NCI-H2171 (cell line): Measurements from ENCODE around the gene AFMID.
"Not testable (repeated sequence)": the region's sequence is repeated elsewhere in the genome, so short reads cannot be mapped to it uniquely, and the experiment has no call there.

ENCODE experiments used
- DNase-seq: peaks from one replicate; lab custom pipeline; 2025; lab: John Stamatoyannopoulos, UW

The AFMID gene

DNA sequence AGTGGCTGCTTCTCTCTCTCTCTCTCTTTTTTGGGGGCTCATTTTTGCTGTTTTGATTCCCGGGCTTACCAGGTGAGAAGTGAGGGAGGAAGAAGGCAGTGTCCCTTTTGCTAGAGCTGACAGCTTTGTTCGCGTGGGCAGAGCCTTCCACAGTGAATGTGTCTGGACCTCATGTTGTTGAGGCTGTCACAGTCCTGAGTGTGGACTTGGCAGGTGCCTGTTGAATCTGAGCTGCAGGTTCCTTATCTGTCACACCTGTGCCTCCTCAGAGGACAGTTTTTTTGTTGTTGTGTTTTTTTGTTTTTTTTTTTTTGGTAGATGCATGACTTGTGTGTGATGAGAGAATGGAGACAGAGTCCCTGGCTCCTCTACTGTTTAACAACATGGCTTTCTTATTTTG, 36.6 kb downstream of the AFMID start:
- no peak for DNase-seq

GRCh38 chr17:78224231-78225087, 37.3 kb downstream of the AFMID start:
- peak; percentile 47 for DNase-seq

DNA sequence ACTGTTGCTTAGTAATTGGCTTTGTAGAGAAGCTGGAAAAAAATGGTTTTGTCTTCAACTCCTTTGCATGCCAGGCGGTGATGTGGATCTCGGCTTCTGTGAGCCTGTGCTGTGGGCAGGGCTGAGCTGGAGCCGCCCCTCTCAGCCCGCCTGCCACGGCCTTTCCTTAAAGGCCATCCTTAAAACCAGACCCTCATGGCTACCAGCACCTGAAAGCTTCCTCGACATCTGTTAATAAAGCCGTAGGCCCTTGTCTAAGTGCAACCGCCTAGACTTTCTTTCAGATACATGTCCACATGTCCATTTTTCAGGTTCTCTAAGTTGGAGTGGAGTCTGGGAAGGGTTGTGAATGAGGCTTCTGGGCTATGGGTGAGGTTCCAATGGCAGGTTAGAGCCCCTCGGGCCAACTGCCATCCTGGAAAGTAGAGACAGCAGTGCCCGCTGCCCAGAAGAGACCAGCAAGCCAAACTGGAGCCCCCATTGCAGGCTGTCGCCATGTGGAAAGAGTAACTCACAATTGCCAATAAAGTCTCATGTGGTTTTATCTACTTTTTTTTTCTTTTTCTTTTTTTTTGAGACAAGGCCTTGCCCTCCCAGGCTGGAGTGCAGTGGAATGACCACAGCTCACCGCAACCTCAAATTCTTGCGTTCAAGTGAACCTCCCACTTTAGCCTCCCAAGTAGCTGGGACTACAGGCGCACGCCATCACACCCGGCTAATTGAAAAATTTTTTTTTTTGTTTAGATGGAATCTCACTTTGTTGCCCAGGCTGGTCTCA, 38.1 kb downstream of the AFMID start:
- no peak for DNase-seq

DNA sequence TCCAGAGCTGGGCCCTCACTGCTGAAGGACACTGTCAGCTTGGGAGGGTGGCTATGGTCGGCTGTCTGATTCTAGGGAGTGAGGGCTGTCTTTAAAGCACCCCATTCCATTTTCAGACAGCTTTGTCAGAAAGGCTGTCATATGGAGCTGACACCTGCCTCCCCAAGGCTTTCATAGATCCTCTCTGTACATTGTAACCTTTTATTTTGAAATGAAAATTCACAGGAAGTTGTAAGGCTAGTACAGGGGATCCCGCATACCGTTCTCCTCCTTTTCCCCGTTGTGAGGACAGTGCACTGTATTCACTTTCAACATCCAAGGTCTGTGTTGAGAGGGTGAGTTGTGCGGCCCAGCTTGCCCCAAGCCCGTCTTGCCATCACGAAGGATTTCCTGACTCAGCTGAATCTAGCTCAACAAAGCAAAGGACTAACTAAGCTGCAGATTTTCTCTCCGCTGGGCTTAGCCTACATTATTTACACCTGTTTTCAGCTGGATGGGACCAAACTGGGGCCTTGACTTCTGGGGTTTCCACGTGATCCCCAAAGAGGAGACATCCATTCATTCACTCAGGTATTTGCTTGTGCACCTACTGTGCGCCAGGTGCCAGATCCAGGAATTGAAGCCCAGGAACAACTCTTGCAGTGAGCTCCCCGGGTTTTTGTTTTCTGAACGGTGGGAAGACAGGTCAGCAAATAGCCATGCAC, 39.0 kb downstream of the AFMID start:
- no peak for DNase-seq

- DNase-seq, result no peak
Measured at GRCh38 chr17:78226759-78227454, 39.7 kb downstream of the AFMID start.

GRCh38 chr17:78227455-78227916, 40.3 kb downstream of the AFMID start:
- DNase-seq, result peak; percentile 88

GRCh38 chr17:78228176-78228575, 41.0 kb downstream of the AFMID start:
- DNase-seq, result no peak

DNA sequence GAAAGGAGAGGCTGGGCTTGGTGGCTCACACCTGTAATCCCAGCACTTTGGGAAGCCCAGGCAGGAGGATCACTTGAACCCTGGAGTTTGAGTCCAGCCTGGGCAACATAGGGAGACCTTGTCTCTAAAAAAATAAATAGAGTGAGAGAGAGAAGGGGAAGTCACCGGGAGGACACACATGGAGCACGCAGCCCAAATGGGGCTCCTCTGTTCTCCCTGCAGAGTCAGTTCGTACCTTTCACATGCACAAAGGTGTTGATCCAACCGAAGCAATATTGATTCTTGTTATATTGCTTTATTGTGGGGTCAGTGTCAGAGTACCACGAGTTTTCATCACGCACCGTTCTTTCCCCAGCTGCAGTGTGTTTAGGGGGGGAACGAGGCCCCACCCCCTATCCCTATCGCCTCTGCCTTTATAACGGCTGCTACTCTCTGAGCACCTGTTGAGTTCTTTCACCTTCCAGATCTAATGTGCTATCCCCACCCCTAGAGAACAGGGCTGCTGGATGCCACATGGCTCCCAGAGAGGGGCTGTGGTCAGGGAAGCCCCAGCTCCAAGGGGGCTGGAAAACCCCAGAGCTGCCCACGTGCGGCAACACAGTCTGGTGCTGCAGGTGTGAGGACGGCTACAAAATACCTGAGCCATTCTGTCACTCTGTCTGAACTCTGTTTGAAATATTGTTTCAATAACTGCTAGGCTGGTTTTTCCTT, 43.2 kb downstream of the AFMID start:
- DNase-seq, result no peak

DNA sequence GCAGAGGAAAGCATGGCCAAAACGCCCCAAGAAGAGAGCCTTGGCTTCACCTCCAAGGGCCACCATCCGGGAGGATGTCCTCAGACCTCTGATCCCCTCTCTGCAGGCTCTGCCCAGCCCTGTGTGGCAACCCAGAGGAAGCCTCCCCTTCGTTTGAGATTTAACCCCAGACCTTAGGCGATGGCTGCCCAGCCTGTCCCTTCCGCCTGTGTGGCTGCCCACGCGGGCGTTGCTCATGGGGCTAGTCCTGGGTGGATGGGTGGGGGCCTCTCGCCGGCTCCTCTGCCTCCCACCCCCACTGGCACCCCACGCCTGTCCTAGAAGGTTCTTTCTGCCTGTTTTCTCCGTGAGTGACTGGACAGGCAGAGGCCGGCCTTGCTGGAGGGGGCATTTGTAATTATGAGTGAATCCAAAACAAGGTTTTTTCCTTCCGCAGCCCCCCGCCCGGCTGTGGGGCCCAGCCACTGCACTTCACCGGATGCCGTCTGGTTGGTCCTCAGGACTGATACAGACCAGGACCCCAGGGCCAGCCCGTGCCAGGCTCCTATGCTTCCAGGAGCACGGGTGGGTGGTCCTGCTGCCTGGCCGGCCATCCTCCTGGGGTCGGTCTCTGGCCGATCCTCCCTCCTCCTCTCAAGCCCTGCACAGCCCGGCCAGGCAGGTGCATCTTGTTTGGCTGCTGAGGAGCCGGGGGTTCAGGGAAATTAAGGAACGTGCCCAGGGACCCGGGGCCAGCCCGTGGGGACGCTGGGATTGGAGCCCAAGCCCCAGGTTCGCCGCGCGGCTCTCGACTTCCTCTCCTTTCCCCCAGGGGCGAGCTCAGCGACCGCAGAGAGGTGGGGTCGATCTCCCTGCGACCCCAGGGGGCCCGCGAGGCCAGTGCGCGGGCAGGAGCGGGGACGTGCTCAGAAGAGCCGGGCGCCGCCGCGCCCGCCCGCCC, 44.1 kb downstream of the AFMID start, which contains the start of gene TMEM235:
Gene TMEM235 (plus strand): TSS at position 636 of the 940 bp plus-strand sequence. CDS start 393 bp downstream, outside the sequence.
- no peak for DNase-seq

GRCh38 chr17:78231991-78232858, 45.1 kb downstream of the AFMID start:
- DNase-seq, result no peak

- no peak for DNase-seq
Measured at GRCh38 chr17:78232859-78233173, 45.7 kb downstream of the AFMID start.

DNA sequence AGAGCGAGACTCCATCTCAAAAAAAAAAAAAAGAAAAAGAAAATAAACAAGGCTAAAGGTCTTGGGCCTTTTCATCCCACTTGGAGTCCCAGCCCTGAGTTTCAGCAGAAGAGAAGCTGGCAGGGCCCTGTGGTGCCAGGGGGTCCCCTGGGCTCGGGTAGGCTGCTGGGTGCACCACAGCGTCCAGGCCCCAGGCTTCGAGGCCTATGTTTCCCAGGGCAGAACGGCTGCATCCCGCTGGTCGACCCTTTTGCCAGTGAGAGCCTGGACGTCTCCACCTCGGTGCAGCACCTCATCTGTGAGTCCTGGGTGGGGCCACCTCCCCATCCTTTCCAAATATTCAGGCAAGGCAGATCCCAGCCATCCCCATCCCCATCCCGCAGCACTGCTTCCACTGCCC, 46.5 kb downstream of the AFMID start:
- no peak for DNase-seq

GRCh38 chr17:78234261-78234865, 47.2 kb downstream of the AFMID start:
- no peak for DNase-seq

- DNase-seq, result not testable (repeated sequence)
Measured at GRCh38 chr17:78235022-78235421, 47.9 kb downstream of the AFMID start.

DNA sequence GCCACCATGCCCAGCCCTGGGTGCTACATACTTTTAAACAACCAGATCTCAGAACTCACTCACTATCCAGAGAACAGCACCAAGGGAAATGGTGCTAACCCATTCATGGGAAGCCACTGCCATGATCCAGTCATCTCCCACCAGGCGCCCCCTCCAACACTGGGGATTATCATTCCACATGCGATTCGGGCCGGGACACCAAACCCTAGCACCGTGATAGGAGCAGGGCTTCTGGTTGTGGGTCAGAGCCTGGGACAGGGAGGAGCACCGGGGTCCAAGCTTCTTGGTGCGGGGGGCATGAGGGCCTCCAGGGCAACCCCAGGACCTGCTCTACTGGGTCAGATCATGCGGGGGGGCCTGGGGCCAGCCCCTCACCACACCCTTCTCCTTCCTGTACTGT, 48.7 kb downstream of the AFMID start:
- no peak for DNase-seq

DNA sequence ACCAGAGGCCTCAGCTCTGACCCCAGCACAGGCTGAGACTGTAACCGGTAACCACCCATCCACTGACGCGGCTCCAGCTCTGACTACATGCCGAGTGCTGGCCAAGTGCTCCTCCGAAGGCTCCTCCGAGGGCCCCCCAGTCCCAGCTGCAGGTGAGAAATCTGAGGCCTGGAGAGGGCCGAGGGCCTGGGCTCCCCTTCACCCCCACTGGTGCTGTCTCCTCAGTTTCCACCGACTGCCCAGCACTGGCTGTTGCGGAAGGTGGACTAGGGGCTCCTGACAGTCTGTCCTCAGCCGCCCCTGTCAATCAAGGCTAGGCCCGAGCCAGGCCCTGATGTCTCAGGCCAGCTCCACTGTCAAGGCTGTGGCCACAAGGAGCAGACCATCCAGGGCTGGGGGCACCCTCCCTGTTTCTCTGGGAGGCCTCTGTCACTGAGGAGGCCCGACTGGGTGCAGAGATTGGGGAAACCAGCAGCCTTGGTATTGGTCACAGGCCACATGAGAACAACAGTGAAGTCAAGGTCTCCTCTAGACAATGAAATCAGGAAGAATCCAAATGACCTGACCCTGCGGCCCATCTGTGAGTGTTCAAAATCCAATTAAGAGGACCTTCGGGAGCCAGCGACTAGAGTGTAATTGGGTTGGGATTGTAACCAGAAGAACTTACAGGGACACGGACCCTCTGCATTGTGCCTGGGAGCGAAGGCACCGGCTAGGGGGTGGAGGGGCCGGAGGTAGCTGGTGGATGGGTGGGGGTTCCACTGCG, 49.4 kb downstream of the AFMID start:
- DNase-seq, result no peak

- no peak for DNase-seq
Measured at GRCh38 chr17:78237401-78238012, 50.3 kb downstream of the AFMID start.
